Measurements from ENCODE around the gene AOAH.
A peak's percentile ranks its signal among the peaks of the same experiment; 100 is the strongest.
"Not testable (repeated sequence)": the region's sequence is repeated elsewhere in the genome, so short reads cannot be mapped to it uniquely, and the experiment has no call there.

Gene AOAH

GRCh38 chr7:36506820-36507219, 217.5 kb downstream of the AOAH start:
- peak; percentile 58 for DNase-seq (ENCODE audit: low spot score)

DNA sequence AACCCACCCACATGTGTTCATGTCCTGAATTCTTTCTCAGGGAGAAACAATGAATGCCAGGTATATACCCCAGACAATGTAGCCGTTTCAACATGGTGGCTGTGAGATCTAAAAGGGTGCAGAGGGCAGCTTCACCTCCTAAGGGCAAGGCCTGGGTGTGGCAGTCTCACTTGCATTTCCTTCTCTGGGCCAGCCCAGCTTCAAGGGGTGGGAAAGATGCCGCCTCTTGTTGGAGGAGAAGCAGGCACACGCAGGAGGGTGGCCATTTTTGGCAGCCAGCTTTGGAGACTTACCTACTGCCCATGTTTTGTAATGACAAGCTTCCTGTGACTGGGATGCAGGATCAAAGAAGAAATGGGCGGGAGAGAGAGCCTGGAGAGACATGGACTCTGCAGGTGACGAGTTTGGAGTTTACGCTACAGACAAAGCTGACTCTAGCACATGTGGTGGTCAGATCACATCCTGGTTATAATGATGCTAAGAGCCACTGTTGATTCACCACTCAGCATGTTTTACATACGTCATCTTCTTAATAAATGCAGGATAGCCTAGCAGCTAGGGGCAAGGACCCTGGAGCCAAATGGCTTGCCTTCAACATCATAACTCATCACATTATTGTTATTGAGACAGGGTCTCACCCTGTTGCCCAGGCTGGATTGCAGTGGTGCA, 218.0 kb downstream of the AOAH start:
- no peak for DNase-seq (ENCODE audit: low spot score)

DNA sequence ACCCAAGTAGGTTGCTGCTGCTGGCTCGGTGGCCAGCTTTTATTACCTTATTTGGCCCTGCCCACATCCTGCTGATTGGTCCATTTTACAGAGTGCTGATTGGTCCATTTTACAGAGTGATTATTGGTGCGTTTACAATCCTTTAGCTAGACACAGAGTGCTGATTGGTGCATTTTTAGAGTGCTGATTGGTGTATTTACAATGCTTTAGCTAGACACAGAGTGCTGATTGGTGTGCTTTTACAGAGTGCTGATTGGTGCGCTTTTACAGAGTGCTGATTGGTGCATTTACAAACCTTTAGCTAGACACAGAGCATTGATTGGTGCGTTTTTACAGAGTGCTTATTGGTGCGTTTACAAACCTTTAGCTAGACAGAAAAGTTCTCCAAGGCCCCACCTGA, 219.7 kb downstream of the AOAH start:
- not testable (repeated sequence) for DNase-seq (ENCODE audit: low spot score)

DNA sequence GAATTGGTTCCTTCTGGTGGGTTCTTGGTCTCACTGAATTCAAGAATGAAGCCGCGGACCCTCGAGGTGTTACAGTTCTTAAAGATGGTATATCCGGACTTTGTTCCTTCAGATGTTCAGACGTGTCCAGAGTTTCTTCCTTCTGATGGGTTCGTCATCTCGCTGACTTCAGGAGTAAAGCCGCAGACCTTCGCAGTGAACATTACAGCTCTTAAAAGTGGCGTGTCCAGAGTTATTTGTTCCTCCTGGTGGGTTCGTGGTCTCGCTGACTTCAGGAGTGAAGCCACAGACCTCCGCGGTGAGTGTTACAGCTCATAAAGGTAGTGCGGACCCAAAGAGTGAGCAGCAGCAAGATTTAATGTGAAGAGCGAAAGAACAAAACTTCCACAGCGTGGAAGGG, 220.1 kb downstream of the AOAH start:
- DNase-seq (ENCODE audit: low spot score) = not testable (repeated sequence)

GRCh38 chr7:36497775-36498174, 226.5 kb downstream of the AOAH start:
- no peak for DNase-seq (ENCODE audit: low spot score)

- not testable (repeated sequence) for DNase-seq (ENCODE audit: low spot score)
Measured at GRCh38 chr7:36497176-36497575, 227.1 kb downstream of the AOAH start.

DNA sequence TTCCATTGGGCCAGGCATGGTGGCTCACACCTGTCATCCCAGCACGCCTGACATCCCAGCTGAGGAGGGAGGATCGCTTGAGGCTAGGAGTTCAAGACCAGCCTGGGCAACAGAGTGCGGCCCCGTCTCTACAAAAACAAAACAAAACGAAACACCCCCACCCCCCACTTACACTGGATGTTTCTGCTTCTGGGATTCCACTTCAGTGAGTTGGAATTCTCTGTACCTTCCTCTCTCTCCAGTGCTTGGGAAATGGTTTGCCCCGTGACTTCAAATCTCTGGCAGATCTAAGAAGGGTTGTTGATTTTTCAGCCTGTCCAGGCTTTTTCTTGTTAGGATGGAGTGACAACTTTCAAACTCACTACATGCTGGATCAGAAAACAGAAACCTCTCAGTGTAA, 227.7 kb downstream of the AOAH start:
- peak; percentile 19 for DNase-seq (ENCODE audit: low spot score)

GRCh38 chr7:36491317-36491716, 233.0 kb downstream of the AOAH start:
- no peak for DNase-seq (ENCODE audit: low spot score)

DNA sequence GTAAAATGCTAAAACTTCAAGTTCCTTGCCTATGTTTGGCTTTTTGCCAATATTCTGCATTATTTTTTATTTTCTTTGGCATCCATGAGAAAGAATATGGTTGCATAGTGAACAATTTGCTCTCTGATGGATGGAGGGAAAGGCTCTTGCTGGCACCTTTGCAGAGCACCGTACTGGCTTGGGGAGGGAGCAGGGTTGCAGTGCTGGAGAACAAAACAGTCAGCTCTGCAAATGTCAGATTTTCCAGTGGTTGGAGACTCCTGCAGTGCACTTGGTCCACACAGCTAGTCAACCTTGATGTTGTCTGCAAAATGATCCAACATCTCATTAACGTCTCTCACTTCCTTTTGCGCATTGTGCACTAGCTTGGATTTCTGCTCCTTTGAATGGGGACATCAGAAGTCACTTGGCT, 233.9 kb downstream of the AOAH start:
- no peak for DNase-seq (ENCODE audit: low spot score)

DNA sequence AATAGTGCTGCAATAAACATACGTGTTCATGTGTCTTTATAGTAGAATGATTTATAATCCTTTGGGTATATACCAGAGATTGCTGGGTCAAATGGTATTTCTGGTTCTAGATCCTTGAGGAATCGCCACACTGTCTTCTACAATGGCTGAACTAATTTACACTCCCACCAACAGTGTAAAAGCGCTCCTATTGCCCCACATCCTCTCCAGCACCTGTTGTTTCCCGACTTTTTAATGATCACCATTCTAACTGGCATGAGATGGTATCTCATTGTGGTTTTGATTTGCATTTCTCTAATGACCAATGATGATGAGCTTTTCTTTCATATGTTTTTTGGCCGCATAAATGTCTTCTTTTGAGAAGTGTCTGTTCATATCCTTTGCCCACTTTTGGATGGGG, 235.6 kb downstream of the AOAH start:
- not testable (repeated sequence) for DNase-seq (ENCODE audit: low spot score)

GRCh38 chr7:36487756-36488336, 236.4 kb downstream of the AOAH start:
- DNase-seq (ENCODE audit: low spot score) = peak; percentile 71

- DNase-seq (ENCODE audit: low spot score) = no peak
Measured at GRCh38 chr7:36486336-36486735, 238.0 kb downstream of the AOAH start.

- DNase-seq (ENCODE audit: low spot score) = no peak
Measured at GRCh38 chr7:36484265-36484664, 240.0 kb downstream of the AOAH start.

- DNase-seq (ENCODE audit: low spot score) = peak; percentile 42
Measured at GRCh38 chr7:36483853-36484252, 240.4 kb downstream of the AOAH start.

GRCh38 chr7:36478745-36479144, 245.5 kb downstream of the AOAH start:
- DNase-seq (ENCODE audit: low spot score) = no peak

GRCh38 chr7:36475381-36475780, 248.9 kb downstream of the AOAH start:
- no peak for DNase-seq (ENCODE audit: low spot score)

GRCh38 chr7:36475011-36475342, 249.3 kb downstream of the AOAH start:
- DNase-seq (ENCODE audit: low spot score) = no peak

GRCh38 chr7:36474283-36475010, 249.8 kb downstream of the AOAH start:
- DNase-seq (ENCODE audit: low spot score) = no peak

- DNase-seq (ENCODE audit: low spot score) = peak; percentile 41
Measured at GRCh38 chr7:36473454-36474282, 250.6 kb downstream of the AOAH start.

- no peak for DNase-seq (ENCODE audit: low spot score)
Measured at GRCh38 chr7:36472141-36472729, 252.1 kb downstream of the AOAH start.

DNA sequence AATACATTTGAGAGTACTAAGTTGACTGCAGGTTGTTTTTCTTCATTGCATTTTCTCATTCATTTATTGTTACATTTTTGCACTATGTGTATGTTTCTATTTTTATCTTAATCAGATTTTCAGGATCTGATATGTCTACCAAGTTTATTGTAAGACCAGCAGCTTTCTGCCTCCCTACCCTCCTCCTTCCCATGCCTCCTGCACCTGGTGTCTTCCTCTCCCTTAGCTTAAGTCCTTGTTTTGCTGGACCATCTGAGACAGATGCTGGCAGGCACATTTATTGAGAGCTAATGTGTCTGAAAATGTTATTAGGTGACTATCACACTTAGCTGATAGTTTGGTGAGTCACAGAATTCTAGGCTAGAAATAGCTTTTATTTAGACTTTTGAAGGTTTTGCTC, 255.1 kb downstream of the AOAH start:
- DNase-seq (ENCODE audit: low spot score) = no peak
